MM.1S (cell line): ENCODE measurements around the gene JTB.

Experiments
- CTCF ChIP-seq: fragments of 300-600 bp; sonication (generic); IDR thresholded peaks from 2 replicates; pipeline ENCODE4 v1.5.1; 2016; ENCODE audit warnings: antibody characterized with exemption, low read length, mixed read lengths
- EZH2 ChIP-seq: fragments of 300-600 bp; sonication (generic); optimal IDR thresholded peaks from 2 replicates; pipeline ENCODE3; 2017; ENCODE audit warnings: low read depth, mild to moderate bottlenecking, antibody characterized with exemption, low read length, mixed read lengths

- TF ChIP-seq CTCF (no peak), EZH2 (no peak)
These were observed 41.3 kb downstream of the JTB start for GRCh38 chr1:153936011-153936802.
